Ascending aorta (tissue), 2 donors: ENCODE data around the gene FAM9A. TPM values are rescaled to one million over a fixed set of nuclear protein-coding genes. Genes with fewer than 3 reads are reported as not detected.

ENCODE experiments used
- DNase-seq, 2 donors: peaks; one replicate each; pipeline ENCODE4 v3.0.0-alpha.2; 2019; ENCODE audit warnings: low spot score in 2 of 2
- H3K27ac ChIP-seq, 2 donors: fragments of 200-600 bp; sonication (generic); one replicate each; pipeline ENCODE4 v1.5.1; 2016 to 2017; ENCODE audit warnings: mild to moderate bottlenecking in 1 of 2
- H3K27me3 ChIP-seq: fragments of 200-600 bp; sonication (generic); one replicate; pipeline ENCODE4 v1.5.1; 2017
- H3K36me3 ChIP-seq, 2 donors: fragments of 200-600 bp; sonication (generic); one replicate each; pipeline ENCODE4 v1.5.1; 2016
- H3K4me1 ChIP-seq, 2 donors: fragments of 200-600 bp; sonication (generic); one replicate each; pipeline ENCODE4 v1.5.1; 2016 to 2017; ENCODE audit warnings: mild to moderate bottlenecking in 1 of 2
- H3K4me3 ChIP-seq, 2 donors: fragments of 200-600 bp; sonication (generic); one replicate each; pipeline ENCODE4 v1.5.1; 2016 to 2017; ENCODE audit warnings: mild to moderate bottlenecking in 1 of 2
- H3K9me3 ChIP-seq, 2 donors: fragments of 200-600 bp; sonication (generic); one replicate each; pipeline ENCODE4 v1.5.1; 2016
- intact Hi-C: fragments of 100-400 bp; cut with DNase I; formaldehyde crosslinking; loops from one replicate; pipeline ENCODE4 v1.15.1; 2023
- total RNA-seq: library from RNA; depleted of rRNA; stranded (reverse); fragments of >200 nt; gene quantifications from one replicate; pipeline ENCODE4 v1.1.0, GENCODE V29; 2016
- TF ChIP-seq, protein P1 (sequence below), 3 experiments: fragments of 200-600 bp in 2 of 3; fragments of 450-650 bp in 1 of 3; sonication (generic) in 2 of 3; IDR thresholded peaks; one replicate each; pipeline ENCODE4 v1.5.1; 2016 to 2019; ENCODE audit warnings: antibody characterized with exemption in 3 of 3, mild to moderate bottlenecking in 1 of 3, moderate library complexity in 1 of 3

The FAM9A gene
- total RNA-seq, 1 donor from 2014 or later: not detected

DNA sequence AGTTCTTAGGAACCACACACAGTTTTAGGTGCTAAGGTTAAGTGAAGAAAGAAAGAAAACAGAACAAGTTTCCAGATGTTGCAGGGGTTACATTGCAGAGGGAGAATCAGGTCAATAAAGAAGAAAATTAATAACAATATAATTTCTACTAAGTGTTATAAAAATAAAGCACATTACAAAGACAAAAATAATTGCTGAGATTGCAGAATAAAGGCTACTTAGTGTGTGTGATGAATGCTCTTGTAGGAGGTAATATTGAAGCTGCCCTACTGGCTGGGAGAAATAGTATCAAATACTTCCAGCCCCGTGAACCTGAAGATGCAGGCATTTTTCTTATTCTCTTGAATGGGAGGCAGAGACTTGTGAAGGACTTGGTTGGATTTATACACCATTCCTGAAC lies 33.2 kb upstream of the FAM9A start:
- DNase-seq: no peak
- no peaks in the 10 kb centered on the region for H3K9me3 ChIP-seq
- no peaks in the 10 kb centered on the region for H3K36me3 ChIP-seq
- no peaks in the 10 kb centered on the region for H3K4me1 ChIP-seq
- H3K27me3 ChIP-seq: no peaks in the 10 kb centered on the region
- no peak overlapping the region for H3K4me3 ChIP-seq
- TF ChIP-seq, protein P1, sequence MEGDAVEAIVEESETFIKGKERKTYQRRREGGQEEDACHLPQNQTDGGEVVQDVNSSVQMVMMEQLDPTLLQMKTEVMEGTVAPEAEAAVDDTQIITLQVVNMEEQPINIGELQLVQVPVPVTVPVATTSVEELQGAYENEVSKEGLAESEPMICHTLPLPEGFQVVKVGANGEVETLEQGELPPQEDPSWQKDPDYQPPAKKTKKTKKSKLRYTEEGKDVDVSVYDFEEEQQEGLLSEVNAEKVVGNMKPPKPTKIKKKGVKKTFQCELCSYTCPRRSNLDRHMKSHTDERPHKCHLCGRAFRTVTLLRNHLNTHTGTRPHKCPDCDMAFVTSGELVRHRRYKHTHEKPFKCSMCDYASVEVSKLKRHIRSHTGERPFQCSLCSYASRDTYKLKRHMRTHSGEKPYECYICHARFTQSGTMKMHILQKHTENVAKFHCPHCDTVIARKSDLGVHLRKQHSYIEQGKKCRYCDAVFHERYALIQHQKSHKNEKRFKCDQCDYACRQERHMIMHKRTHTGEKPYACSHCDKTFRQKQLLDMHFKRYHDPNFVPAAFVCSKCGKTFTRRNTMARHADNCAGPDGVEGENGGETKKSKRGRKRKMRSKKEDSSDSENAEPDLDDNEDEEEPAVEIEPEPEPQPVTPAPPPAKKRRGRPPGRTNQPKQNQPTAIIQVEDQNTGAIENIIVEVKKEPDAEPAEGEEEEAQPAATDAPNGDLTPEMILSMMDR (IDR thresholded peaks at IDR 0.05): no peak
- intact Hi-C loops: no loop called here
- H3K27ac ChIP-seq: no peak overlapping the region

DNA sequence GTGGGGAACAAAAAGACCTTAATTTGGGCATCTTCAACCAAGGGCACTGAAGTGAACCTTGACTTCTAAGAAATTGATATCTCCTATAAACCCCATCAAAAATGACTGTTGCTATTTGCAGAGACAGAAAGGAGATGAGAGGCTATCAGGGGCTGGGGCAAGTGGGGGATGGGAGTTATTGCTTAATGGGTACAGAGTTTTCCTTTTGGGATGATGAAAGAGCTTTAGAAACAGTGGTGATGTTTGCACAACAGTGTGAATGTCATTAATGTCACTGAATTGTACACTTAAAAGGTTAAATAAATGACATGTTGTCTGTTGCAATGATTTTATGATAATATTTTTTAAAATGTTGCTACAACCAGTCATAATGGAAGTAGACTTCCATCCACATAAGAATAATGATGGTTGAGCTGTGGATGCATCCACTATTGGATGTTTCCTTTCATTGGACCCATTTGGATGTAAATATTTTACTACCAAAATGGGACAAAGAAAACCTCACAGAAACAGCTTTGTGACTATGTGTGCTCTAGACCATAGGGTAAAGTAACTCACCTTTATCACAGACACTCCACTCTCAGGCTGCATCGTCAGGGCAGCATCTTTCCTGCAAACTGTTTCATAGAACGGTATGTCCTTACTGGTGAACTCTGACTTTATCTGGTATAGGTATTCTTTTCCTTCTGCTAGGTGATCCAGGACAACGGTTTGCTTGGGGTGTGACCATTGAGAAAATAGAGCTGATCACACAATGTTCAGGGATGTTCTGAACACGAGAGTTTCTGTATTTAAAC lies 31.6 kb upstream of the FAM9A start:
- Histone ChIP-seq H3K27me3 (no peaks in the 10 kb centered on the region), H3K27ac (no peak overlapping the region), H3K9me3 (no peaks in the 10 kb centered on the region), H3K4me3 (no peak overlapping the region), H3K4me1 (no peaks in the 10 kb centered on the region), H3K36me3 (no peaks in the 10 kb centered on the region)
- intact Hi-C loops: no loop called here
- TF ChIP-seq, protein P1 (IDR thresholded peaks at IDR 0.05): no peak
- DNase-seq: no peak

DNA sequence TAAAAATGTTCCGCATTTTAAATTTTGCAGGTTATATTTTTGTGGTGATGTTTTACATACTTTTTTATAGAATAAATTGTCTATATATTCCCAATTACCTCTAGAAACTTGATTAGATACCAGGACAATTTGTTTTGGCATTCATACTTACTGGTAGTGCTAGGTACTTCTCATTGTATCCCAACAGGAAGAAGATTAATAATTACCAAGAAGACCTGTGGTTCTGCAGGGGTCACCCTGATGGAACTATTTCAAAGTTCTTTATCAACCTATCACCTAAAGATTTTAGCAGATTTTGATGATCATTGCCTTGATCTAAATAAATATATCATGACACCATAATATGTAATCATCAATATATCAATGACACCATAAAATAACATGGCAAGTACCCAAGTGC lies 22.5 kb upstream of the FAM9A start:
- TF ChIP-seq, protein P1 (IDR thresholded peaks at IDR 0.05): no peak
- Histone ChIP-seq H3K9me3 (no peaks in the 10 kb centered on the region), H3K36me3 (no peaks in the 10 kb centered on the region), H3K27ac (no peak overlapping the region), H3K4me3 (no peak overlapping the region), H3K27me3 (no peaks in the 10 kb centered on the region), H3K4me1 (no peaks in the 10 kb centered on the region)
- no peak for DNase-seq
- intact Hi-C loops: no loop called here

DNA sequence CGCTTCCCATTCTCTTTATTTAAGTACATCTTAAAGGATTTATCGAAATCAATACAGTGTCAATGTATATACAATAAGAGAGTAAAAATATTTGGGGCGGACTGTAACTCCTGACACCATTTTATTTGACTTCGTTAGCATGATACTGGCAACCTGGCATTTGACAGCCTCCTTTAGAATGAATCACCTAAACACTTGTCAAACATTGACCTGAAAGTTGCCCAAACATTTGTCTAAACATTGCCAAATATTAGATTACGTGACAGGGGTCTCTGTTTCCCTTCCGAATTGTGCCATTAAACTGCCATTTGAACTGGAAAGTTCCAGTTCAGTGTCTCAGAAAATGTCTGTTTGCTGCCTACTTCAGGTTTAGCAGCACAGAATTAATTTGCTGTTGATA lies 20.8 kb upstream of the FAM9A start:
- Histone ChIP-seq H3K4me3 (no peak overlapping the region), H3K36me3 (no peaks in the 10 kb centered on the region), H3K4me1 (no peaks in the 10 kb centered on the region), H3K9me3 (no peaks in the 10 kb centered on the region), H3K27me3 (no peaks in the 10 kb centered on the region), H3K27ac (no peak overlapping the region)
- TF ChIP-seq, protein P1 (IDR thresholded peaks at IDR 0.05): no peak
- intact Hi-C loops: no loop called here
- DNase-seq: no peak

DNA sequence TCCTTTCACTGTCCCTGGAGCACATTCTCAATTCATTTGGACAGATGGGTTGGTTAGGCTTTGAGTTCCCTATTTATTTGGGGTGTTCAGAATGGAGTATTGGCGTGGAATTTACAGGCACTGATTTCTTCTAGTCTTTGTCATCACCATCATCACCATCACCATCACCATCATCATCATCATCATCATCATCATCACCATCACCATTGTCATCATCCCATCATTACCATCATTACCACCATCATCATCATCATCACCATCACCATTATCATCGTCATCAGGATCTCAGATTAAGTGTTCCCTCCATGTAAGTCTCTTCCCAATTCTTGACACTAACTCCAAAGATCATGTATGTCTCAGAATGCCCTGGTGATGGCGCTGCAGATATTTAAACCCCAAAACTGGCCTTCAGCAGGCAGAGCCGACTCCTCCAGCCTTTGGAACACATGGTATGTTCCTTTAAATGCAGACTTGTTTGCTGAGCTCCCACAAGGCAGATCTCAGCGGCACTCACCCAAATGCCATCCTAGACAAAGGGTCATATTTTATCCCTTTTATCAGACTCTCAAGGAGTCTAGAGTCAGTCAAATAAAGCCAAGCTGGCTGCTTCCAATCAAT lies 19.8 kb upstream of the FAM9A start:
- no peaks in the 10 kb centered on the region for H3K27me3 ChIP-seq
- intact Hi-C loops: loop anchor here (2.0 kb wide), 1 partner anchor 888 kb away; no protein-coding TSS in a partner anchor
- TF ChIP-seq, protein P1 (IDR thresholded peaks at IDR 0.05): no peak
- no peak for DNase-seq
- no peaks in the 10 kb centered on the region for H3K9me3 ChIP-seq
- no peaks in the 10 kb centered on the region for H3K4me1 ChIP-seq
- no peak overlapping the region for H3K4me3 ChIP-seq
- no peaks in the 10 kb centered on the region for H3K36me3 ChIP-seq
- no peak overlapping the region for H3K27ac ChIP-seq
